HCT116 (cell line): Measurements from ENCODE around the gene ZNF25. TPM values are rescaled to one million over a fixed set of nuclear protein-coding genes. Genes with fewer than 3 reads are reported as not detected.

Experiments used
- ATAC-seq: fragments of 200-7000 bp; cut with Tn5 transposase; 2 replicates; pipeline ENCODE4 v1.9.1; 2020; ENCODE audit warnings: mild to moderate bottlenecking, moderate library complexity
- BruUV-seq: library from RNA; stranded (reverse); fragments of 400-500 nt; replicated peaks from 2 replicates; lab custom pipeline; 2021; lab: Mats Ljungman, UMichigan
- CTCF ChIA-PET: fragments of 300-600 bp; sonication (Branson Sonifier 250); formaldehyde crosslinking; loops from one replicate; lab custom pipeline; 2021; ENCODE audit warnings: antibody characterized with exemption; lab: Charles Lee
- POLR2A ChIA-PET: fragments of 300-600, 350-600 bp; sonication (Branson Sonifier 250); formaldehyde crosslinking; loops from one replicate; lab custom pipeline; 2021; ENCODE audit warnings: antibody characterized with exemption; lab: Charles Lee
- RAD21 ChIA-PET, 2 experiments: fragments of 300-600 bp; sonication (Branson Sonifier 250); formaldehyde crosslinking; loops; one replicate each; lab custom pipeline; 2023; ENCODE audit warnings: low total read pairs in 2 of 2; ENCODE audit not compliant: uncharacterized antibody in 2 of 2, unreplicated experiment in 2 of 2, low non-redundant PET in 1 of 2; lab: Charles Lee
- DNase-seq: peaks from one replicate; pipeline ENCODE4 v3.0.0-alpha.2; 2010; ENCODE audit warnings: low read depth, low spot score
- H2AFZ ChIP-seq: fragments of 200-600 bp; shearing (Covaris generic), sonication (generic); 2 replicates; pipeline ENCODE4 v1.6.1; 2017; ENCODE audit warnings: low read depth, mixed run types, mixed read lengths, antibody characterized with exemption, low read length; ENCODE audit not compliant: poor library complexity, severe bottlenecking
- H3K27ac ChIP-seq: 2 replicates; pipeline ENCODE4 v1.5.1; 2012; ENCODE audit warnings: low read depth, low read length
- H3K27me3 ChIP-seq: fragments of 200-600 bp; sonication (generic); 2 replicates; pipeline ENCODE4 v1.6.1; 2016; ENCODE audit warnings: mixed run types, low read length, mixed read lengths; ENCODE audit not compliant: insufficient read depth
- H3K36me3 ChIP-seq, 2 experiments: fragments of 200-500 bp in 1 of 2; fragments of 200-600 bp in 1 of 2; sonication (Bioruptor generic) in 1 of 2; sonication (generic) in 1 of 2; 2 replicates each; pipeline versions ENCODE4 v1.5.1 to v1.6.1; 2014 to 2016; ENCODE audit warnings: low read length in 2 of 2, inconsistent platforms in 1 of 2, mixed read lengths in 1 of 2, mixed run types in 1 of 2; ENCODE audit not compliant: insufficient read depth in 2 of 2, control insufficient read depth in 1 of 2
- H3K4me1 ChIP-seq, 2 experiments: fragments of 200-600 bp in 1 of 2; sonication (generic) in 1 of 2; 2 replicates each; pipeline versions ENCODE4 v1.5.1 to v1.6.1; 2012 to 2017; ENCODE audit warnings: low read length in 2 of 2, inconsistent platforms in 1 of 2, mild to moderate bottlenecking in 1 of 2, mixed read lengths in 1 of 2, mixed run types in 1 of 2, moderate library complexity in 1 of 2; ENCODE audit not compliant: insufficient read depth in 2 of 2, control insufficient read depth in 1 of 2
- H3K4me2 ChIP-seq: fragments of 200-600 bp; sonication (generic); 2 replicates; pipeline ENCODE4 v1.6.1; 2017; ENCODE audit warnings: mixed run types, low read length, mixed read lengths
- H3K4me3 ChIP-seq, 2 experiments: fragments of 200-600 bp in 1 of 2; sonication (generic) in 1 of 2; replicated peaks in 1 of 2; 2 replicates each; pipeline ENCODE4 v1.5.1; 2011 to 2016; ENCODE audit warnings: low read length in 2 of 2, control low read depth in 1 of 2, low read depth in 1 of 2, mild to moderate bottlenecking in 1 of 2, mixed read lengths in 1 of 2, mixed run types in 1 of 2
- H3K79me2 ChIP-seq: fragments of 200-600 bp; sonication (generic); 2 replicates; pipeline ENCODE4 v1.6.1; 2017; ENCODE audit warnings: mild to moderate bottlenecking, mixed run types, low read length, moderate library complexity, mixed read lengths; ENCODE audit not compliant: insufficient read depth
- H3K9ac ChIP-seq: fragments of 200-600 bp; sonication (generic); 2 replicates; pipeline ENCODE4 v1.6.1; 2016; ENCODE audit warnings: low read length, mixed read lengths
- H3K9me2 ChIP-seq: fragments of 200-600 bp; sonication (generic), shearing (Covaris generic); 2 replicates; pipeline ENCODE4 v1.6.1; 2017; ENCODE audit warnings: mixed run types, mild to moderate bottlenecking, moderate library complexity; ENCODE audit not compliant: insufficient read depth
- H3K9me3 ChIP-seq, 2 experiments: fragments of 200-500 bp in 1 of 2; fragments of 200-600 bp in 1 of 2; sonication (Bioruptor generic) in 1 of 2; sonication (generic) in 1 of 2; 2 replicates each; pipeline ENCODE4 v1.6.1; 2014 to 2017; ENCODE audit warnings: low read length in 2 of 2, mixed read lengths in 2 of 2, inconsistent platforms in 1 of 2, low read depth in 1 of 2, mild to moderate bottlenecking in 1 of 2, mixed run types in 1 of 2, moderate library complexity in 1 of 2; ENCODE audit not compliant: control insufficient read depth in 1 of 2, insufficient read depth in 1 of 2
- H4K20me1 ChIP-seq: fragments of 200-600 bp; sonication (generic), shearing (Covaris generic); 2 replicates; pipeline ENCODE4 v1.6.1; 2017; ENCODE audit warnings: mixed run types, mild to moderate bottlenecking, moderate library complexity; ENCODE audit not compliant: insufficient read depth
- CBX3 ChIP-seq: IDR thresholded peaks from 2 replicates; pipeline ENCODE4 v1.6.1; 2012; ENCODE audit warnings: low read depth
- CTCF ChIP-seq, 3 experiments: fragments of 200-600 bp in 1 of 3; sonication (generic) in 1 of 3; IDR thresholded peaks in 2 of 3; conservative IDR thresholded peaks in 1 of 3; 2 replicates each; pipeline ENCODE4 v1.5.1; 2012 to 2017; ENCODE audit warnings: low read depth in 2 of 3, low read length in 2 of 3, antibody characterized with exemption in 1 of 3, borderline replicate concordance in 1 of 3, control low read depth in 1 of 3, mild to moderate bottlenecking in 1 of 3, mixed read lengths in 1 of 3, mixed run types in 1 of 3, moderate library complexity in 1 of 3; ENCODE audit not compliant: insufficient read depth in 1 of 3
- EGR1 ChIP-seq: IDR thresholded peaks from 2 replicates; pipeline ENCODE4 v1.6.1; 2012; ENCODE audit warnings: low read depth
- ELF1 ChIP-seq: IDR thresholded peaks from 2 replicates; pipeline ENCODE4 v1.6.1; 2012; ENCODE audit warnings: low read depth, borderline replicate concordance
- EZH2 ChIP-seq: fragments of 200-600 bp; sonication (generic); IDR thresholded peaks from 2 replicates; pipeline ENCODE4 v1.6.1; 2017; ENCODE audit warnings: antibody characterized with exemption, mixed run types
- EZH2phosphoT487 ChIP-seq: fragments of 200-600 bp; IDR thresholded peaks from 2 replicates; pipeline ENCODE4 v1.6.1; 2018; ENCODE audit warnings: antibody characterized with exemption, borderline replicate concordance
- JUND ChIP-seq: IDR thresholded peaks from 2 replicates; pipeline ENCODE4 v1.6.1; 2012
- POLR2A ChIP-seq: IDR thresholded peaks from 2 replicates; pipeline ENCODE4 v1.7.0; 2011; ENCODE audit warnings: borderline replicate concordance; ENCODE audit not compliant: insufficient read depth, insufficient read length; ENCODE audit errors: extremely low read depth
- POLR2AphosphoS5 ChIP-seq: IDR thresholded peaks from 2 replicates; pipeline ENCODE4 v1.6.1; 2011; ENCODE audit warnings: mild to moderate bottlenecking, low read depth, low read length, moderate library complexity
- RAD21 ChIP-seq: IDR thresholded peaks from 2 replicates; pipeline ENCODE4 v1.6.1; 2012; ENCODE audit warnings: low read depth, mild to moderate bottlenecking
- REST ChIP-seq: IDR thresholded peaks from 2 replicates; pipeline ENCODE4 v1.6.1; 2012; ENCODE audit warnings: low read depth
- SIN3A ChIP-seq: IDR thresholded peaks from 2 replicates; pipeline ENCODE4 v1.6.1; 2012; ENCODE audit warnings: low read depth
- SP1 ChIP-seq: IDR thresholded peaks from 2 replicates; pipeline ENCODE4 v1.6.1; 2012; ENCODE audit warnings: low read depth
- SRF ChIP-seq: IDR thresholded peaks from 2 replicates; pipeline ENCODE4 v1.6.1; 2012; ENCODE audit warnings: low read depth
- TCF7L2 ChIP-seq: IDR thresholded peaks from 2 replicates; pipeline ENCODE4 v1.7.0; 2011; ENCODE audit warnings: borderline replicate concordance, inconsistent platforms; ENCODE audit not compliant: insufficient read depth, insufficient read length; ENCODE audit errors: extremely low read depth
- ZFX ChIP-seq: fragments of 450-650 bp; IDR thresholded peaks from 2 replicates; pipeline ENCODE4 v1.6.1; 2017
- intact Hi-C: fragments of 100-400 bp; cut with micrococcal nuclease; formaldehyde crosslinking; loops from 2 replicates; pipeline ENCODE4 v1.10.0; 2022
- total RNA-seq: library from RNA; stranded (reverse); gene quantifications from one replicate; pipeline ENCODE4 v1.2.1, GENCODE V29; 2021; ENCODE audit not compliant: unreplicated experiment
- TF ChIP-seq, protein P1 (sequence below): IDR thresholded peaks from 2 replicates; pipeline ENCODE4 v1.6.1; 2012
- TF ChIP-seq, protein P2 (sequence below): IDR thresholded peaks from 2 replicates; pipeline ENCODE4 v1.6.1; 2011; ENCODE audit warnings: mild to moderate bottlenecking, low read length, moderate library complexity; ENCODE audit not compliant: insufficient replicate concordance; ENCODE audit errors: extremely low read depth
- TF ChIP-seq, protein P3 (sequence below): IDR thresholded peaks from 2 replicates; pipeline ENCODE4 v1.6.1; 2012

ZNF25 gene
- total RNA-seq, 1 experiment from 2014 or later, result 4.6 TPM

DNA sequence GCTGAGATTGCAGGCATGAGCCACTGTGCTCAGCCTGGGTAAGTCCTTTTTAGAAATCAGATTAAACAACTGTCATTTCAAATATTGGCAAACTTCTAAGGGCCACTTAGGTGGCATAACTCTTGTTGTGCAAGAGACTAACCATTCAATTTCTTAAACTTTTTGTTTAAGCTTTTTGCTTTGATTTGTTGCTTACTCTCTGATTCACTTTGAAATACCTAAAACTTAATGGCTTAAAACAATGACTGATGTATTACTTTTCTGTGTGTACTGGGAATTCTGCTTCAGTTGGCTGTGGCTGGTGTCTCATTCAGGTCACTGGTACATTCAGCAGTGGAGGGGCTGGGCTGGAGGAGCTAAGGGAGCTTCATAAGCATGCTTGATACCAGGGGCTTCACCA lies 28.9 kb downstream of the ZNF25 start:
- no TSS peak for BruUV-seq
- ChIA-PET RAD21 (no interaction called here), POLR2A (no interaction called here), CTCF (no interaction called here)
- Histone ChIP-seq H3K9ac (no peak overlapping the region), H3K79me2 (no peaks in the 10 kb centered on the region), H3K9me2 (no peaks in the 10 kb centered on the region), H3K36me3 (no peaks in the 10 kb centered on the region), H3K4me3 (no peak overlapping the region), H3K9me3 (no peaks in the 10 kb centered on the region), H3K4me1 (no peaks in the 10 kb centered on the region), H3K27ac (no peak overlapping the region), H2AFZ (no peak overlapping the region), H4K20me1 (no peaks in the 10 kb centered on the region), H3K27me3 (no peaks in the 10 kb centered on the region), H3K4me2 (no peak overlapping the region)
- intact Hi-C loops, result no loop called here
- ATAC-seq (no peak), DNase-seq (no peak)
- TF ChIP-seq, protein P1, sequence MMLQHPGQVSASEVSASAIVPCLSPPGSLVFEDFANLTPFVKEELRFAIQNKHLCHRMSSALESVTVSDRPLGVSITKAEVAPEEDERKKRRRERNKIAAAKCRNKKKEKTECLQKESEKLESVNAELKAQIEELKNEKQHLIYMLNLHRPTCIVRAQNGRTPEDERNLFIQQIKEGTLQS, result no peak
- TF ChIP-seq SP1, result no peak
- TF ChIP-seq CTCF (IDR thresholded peaks at IDR 0.05 in 2 of 3, conservative IDR thresholded peaks at IDR 0.05 in 1 of 3; ENCODE audit: borderline replicate concordance in 1 of 3, insufficient read depth in 1 of 3, low read depth in 2 of 3, low read length in 2 of 3), result no peak
- TF ChIP-seq, protein P2, sequence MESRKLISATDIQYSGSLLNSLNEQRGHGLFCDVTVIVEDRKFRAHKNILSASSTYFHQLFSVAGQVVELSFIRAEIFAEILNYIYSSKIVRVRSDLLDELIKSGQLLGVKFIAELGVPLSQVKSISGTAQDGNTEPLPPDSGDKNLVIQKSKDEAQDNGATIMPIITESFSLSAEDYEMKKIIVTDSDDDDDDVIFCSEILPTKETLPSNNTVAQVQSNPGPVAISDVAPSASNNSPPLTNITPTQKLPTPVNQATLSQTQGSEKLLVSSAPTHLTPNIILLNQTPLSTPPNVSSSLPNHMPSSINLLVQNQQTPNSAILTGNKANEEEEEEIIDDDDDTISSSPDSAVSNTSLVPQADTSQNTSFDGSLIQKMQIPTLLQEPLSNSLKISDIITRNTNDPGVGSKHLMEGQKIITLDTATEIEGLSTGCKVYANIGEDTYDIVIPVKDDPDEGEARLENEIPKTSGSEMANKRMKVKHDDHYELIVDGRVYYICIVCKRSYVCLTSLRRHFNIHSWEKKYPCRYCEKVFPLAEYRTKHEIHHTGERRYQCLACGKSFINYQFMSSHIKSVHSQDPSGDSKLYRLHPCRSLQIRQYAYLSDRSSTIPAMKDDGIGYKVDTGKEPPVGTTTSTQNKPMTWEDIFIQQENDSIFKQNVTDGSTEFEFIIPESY, result no peak
- TF ChIP-seq, protein P3, sequence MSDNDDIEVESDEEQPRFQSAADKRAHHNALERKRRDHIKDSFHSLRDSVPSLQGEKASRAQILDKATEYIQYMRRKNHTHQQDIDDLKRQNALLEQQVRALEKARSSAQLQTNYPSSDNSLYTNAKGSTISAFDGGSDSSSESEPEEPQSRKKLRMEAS, result no peak
- TF ChIP-seq JUND, result no peak
- no peak for TF ChIP-seq ELF1
- TF ChIP-seq CBX3, result no peak
- no peak for TF ChIP-seq REST
- TF ChIP-seq POLR2AphosphoS5, result no peak
- TF ChIP-seq EGR1, result no peak
- no peak for TF ChIP-seq ZFX
- no peak for TF ChIP-seq TCF7L2
- no peak for TF ChIP-seq RAD21
- no peak for TF ChIP-seq POLR2A
- TF ChIP-seq EZH2phosphoT487, result no peak
- TF ChIP-seq SIN3A, result no peak
- TF ChIP-seq EZH2, result no peak
- TF ChIP-seq SRF, result no peak
- TF ChIP-seq, all 23 proteins: peak for 0
